GM12891 (cell line): ENCODE results near the gene RAPGEF5.

Source experiments
- POLR2A ChIP-seq: IDR thresholded peaks from 2 replicates; pipeline ENCODE4 v1.6.1; 2011; ENCODE audit warnings: low read depth, low read length, control low read depth
- POLR2AphosphoS5 ChIP-seq: IDR thresholded peaks from 2 replicates; pipeline ENCODE4 v1.6.1; 2011; ENCODE audit warnings: low read depth, low read length, control low read depth
- TAF1 ChIP-seq: IDR thresholded peaks from 2 replicates; pipeline ENCODE4 v1.6.1; 2011; ENCODE audit warnings: low read depth, low read length, control low read depth

DNA sequence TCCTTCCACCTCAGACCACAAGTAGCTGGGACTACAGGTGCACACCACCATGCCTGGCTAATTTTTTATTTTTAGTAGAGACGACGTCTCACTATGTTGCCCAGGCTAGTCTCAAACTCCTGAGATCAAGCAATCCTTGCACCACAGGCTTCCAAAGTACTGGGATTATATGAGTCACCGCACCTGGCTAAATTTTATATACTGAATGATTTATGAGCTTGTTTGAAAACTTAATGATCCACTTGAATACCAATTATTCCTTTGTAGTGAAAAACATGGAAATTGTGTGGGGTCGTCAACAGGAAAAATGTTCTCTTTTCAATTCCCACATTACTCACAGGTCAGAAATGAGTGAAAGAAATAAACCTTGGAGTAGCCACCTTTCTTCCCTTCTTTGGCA lies 31.3 kb downstream of the RAPGEF5 start:
- TF ChIP-seq POLR2A (no peak), POLR2AphosphoS5 (no peak), TAF1 (no peak)
